Esophagus (tissue), 2 donors: Measurements from ENCODE around the gene ZNF805. TPM values are rescaled to one million over a fixed set of nuclear protein-coding genes. Genes with fewer than 3 reads are reported as not detected.
A peak's percentile ranks its signal among the peaks of the same experiment; 100 is the strongest.
"Not testable (repeated sequence)": the region's sequence is repeated elsewhere in the genome, so short reads cannot be mapped to it uniquely, and the experiment has no call there.

Source experiments
- H3K27ac ChIP-seq, 2 donors: one replicate each; pipeline ENCODE4 v1.5.1; 2013; ENCODE audit warnings: low read depth in 2 of 2, mild to moderate bottlenecking in 2 of 2, inconsistent platforms in 1 of 2, low read length in 1 of 2, moderate library complexity in 1 of 2
- H3K27me3 ChIP-seq, 2 donors: one replicate each; pipeline ENCODE4 v1.6.1; 2013; ENCODE audit warnings: low read length in 2 of 2, control low read depth in 1 of 2, mild to moderate bottlenecking in 1 of 2; ENCODE audit not compliant: insufficient read depth in 2 of 2, control insufficient read depth in 1 of 2
- H3K36me3 ChIP-seq, 2 donors: one replicate each; pipeline ENCODE4 v1.6.1; 2013; ENCODE audit warnings: low read length in 1 of 2; ENCODE audit not compliant: control insufficient read depth in 2 of 2, insufficient read depth in 2 of 2
- H3K4me1 ChIP-seq, 2 donors: one replicate each; pipeline ENCODE4 v1.6.1; 2013; ENCODE audit warnings: low read length in 1 of 2; ENCODE audit not compliant: control insufficient read depth in 2 of 2, insufficient read depth in 2 of 2
- H3K4me3 ChIP-seq, 2 donors: one replicate each; pipeline ENCODE4 v1.5.1; 2013; ENCODE audit warnings: low read length in 2 of 2, mild to moderate bottlenecking in 2 of 2, low read depth in 1 of 2, moderate library complexity in 1 of 2
- H3K9me3 ChIP-seq, 2 donors: one replicate each; pipeline ENCODE4 v1.6.1; 2013; ENCODE audit warnings: mild to moderate bottlenecking in 2 of 2, low read depth in 1 of 2, low read length in 1 of 2, moderate library complexity in 1 of 2; ENCODE audit not compliant: control insufficient read depth in 2 of 2, insufficient read depth in 1 of 2
- WGBS, 2 donors: extraction: QIAGEN DNeasy Blood & Tissue Kit; methylation state at CpG; one replicate each; pipeline ENCODE4 v1.1.7; 2013; 5-methylcytosine and 5-hydroxymethylcytosine counted together
- polyA plus RNA-seq, 2 donors: library from polyadenylated mRNA; stranded (reverse); fragments of 200-250 nt; gene quantifications; one replicate each; pipeline ENCODE4 v1.2.3, GENCODE V29; 2013
- donor health status: healthy with polysubstance abuse.
- donor health status: Bipolar disorder and iron deficiency.

Gene ZNF805
- polyA plus RNA-seq: under 1 TPM; 0.73 to 0.76 TPM

DNA sequence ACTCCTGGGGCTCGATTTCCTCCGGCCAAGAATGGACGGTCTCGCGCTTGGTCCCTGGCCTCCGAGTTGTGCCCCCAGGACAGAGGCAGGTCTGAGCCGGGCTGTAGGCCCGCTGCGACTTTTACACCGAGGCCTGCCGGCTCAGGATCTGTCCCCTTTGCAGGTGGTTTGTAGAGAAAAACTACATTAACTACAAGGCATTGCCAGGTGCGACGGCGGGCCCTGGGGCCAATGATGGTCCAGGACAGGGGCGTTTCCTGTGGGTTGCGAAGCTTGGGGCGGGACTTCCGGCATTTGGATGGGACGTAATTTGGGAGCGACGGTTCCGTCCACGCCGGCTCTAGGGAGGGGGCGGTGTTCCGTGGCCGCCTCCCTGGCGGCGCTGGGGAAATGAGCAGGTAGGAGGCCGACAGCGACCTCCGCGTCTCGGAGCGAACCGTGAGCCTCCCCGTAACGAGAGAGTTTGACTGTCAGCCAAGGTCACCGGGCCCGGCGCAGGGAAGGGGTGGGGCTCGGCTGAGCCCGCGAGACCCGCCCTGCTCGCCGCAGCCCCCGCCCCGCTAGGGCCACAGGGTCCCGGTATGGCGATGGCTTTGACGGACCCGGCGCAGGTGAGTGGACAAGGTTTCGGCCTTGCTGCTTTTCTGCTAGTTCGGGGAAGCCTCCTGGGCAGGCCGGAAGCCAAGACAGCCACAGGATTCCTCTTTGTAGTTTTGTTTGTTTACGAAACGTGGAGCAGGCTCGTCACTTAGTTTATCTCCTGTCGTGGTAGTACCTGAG is at the start of gene ZNF805:
TSS of gene ZNF805 (plus strand) at position 322 of the 780 bp plus-strand sequence. CDS start at position 582, 260 bp downstream.
- 0% methylated on average over 57 to 61 of the region's 61 CpGs for WGBS, 2 donors
- peak within 1 kb of the TSS; percentile 85 to 92 for H3K4me3 ChIP-seq
- H3K9me3 ChIP-seq: no peaks in the 10 kb centered on the region
- H3K27ac ChIP-seq: peak within 1 kb of the TSS; percentile 92 to 97
- H3K36me3 ChIP-seq: peaks cover 7 to 11% of the 10 kb centered on the region in 2 donors
- H3K27me3 ChIP-seq: no peaks in the 10 kb centered on the region
- H3K4me1 ChIP-seq: peaks cover 6% of the 10 kb centered on the region in 2 donors

DNA sequence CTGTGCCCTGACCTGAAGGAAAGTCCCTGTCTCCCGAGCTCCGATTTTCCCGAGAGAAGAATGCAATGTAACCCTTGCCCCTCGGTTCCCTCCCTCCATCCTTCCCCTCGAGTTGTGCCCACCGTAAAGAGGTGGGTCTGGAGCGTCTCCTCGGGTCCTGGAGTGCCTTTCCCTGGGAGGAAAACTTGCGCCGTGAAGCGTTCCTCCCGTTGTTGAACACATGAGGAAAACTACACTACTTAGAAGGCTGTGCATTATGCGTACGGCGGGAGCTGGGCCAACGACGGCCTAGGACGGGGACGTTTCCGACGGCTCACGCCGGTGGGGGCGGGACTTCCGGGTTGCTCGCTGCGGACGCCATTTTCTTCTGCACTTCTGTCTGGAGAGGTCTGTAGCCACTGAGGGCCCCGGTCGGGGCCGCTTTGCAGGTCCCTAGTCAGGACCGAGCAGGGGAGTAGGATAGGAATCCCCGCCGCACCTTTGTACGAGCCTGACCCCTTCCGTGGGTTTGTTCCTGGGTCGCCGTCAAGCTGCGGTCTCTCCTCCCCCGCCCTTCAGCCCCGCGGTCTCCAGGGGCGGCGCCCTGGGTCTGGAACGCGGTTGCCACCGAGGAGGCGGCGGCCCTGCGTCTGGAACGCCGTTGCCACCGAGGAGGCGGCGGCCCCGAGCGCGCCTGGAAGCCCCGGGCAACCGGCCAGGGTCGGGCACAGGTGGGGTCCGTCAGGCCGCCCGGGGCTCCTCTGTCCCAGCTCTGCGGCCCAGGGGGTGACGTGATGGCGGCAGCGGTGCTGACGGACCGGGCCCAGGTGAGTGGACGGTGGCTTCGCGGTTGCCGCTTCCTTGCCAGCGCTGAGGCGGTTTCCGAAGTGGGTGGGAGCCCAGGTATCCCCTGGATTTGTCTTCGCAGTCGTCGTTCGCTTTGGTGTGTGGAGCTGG is 49.0 kb upstream of the ZNF805 start, which contains the start of gene ZNF264:
TSS of gene ZNF264 (plus strand) at position 360 of the 936 bp plus-strand sequence. CDS start at position 774, 414 bp downstream.
- H3K27me3 ChIP-seq: no peaks in the 10 kb centered on the region
- peak within 1 kb of the TSS; percentile 90 to 93 for H3K27ac ChIP-seq
- H3K4me1 ChIP-seq: peaks cover 6 to 11% of the 10 kb centered on the region in 2 donors
- H3K9me3 ChIP-seq: peaks cover 0 to 3% of the 10 kb centered on the region in 2 donors
- 1% methylated on average over 81 of the region's 81 CpGs for WGBS, 2 donors
- peaks cover 7 to 19% of the 10 kb centered on the region in 2 donors for H3K36me3 ChIP-seq
- H3K4me3 ChIP-seq: peak within 1 kb of the TSS; percentile 78 to 97

DNA sequence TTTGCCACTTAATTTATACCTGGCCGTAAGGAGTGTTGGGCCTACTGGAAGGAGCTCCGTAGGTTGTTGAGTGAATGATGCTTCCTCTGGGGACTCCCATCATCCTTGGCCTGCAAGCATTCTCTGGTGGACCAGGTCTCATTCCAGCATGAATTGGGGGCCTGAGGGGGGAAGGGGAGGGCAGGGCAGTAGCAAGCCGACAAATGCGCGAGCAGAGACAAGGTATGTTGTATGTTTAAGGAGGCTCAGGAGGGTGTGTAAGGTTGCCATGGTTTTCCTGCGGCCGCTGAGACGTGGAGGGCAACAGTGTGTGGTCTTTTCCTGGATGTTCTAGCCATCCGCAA is 48.4 kb upstream of the ZNF805 start:
- WGBS, 2 donors: 8 to 10% methylated on average over 9 of the region's 9 CpGs

DNA sequence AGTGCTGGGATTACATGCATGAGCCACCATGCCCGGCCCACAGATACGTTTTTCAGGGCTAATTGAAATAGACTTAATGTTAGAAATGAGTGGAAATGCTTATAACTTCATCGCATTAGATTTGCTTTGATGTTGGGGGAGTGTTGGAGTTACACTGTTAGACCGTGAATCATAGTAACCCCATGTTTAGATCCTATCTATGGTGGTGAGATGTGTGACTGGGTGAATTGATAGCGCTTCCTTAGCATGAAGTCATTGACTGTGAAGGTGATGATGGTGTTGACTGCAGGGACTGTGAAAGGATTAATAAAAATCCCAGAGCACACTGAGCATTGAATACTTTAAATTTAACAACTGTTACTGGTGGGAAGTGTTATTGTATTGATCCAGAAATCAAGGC is 47.4 kb upstream of the ZNF805 start:
- H3K4me1 ChIP-seq: peaks cover 6 to 11% of the 10 kb centered on the region in 2 donors
- peak overlapping the region in 1 of 2 donors; percentile 78 for H3K4me3 ChIP-seq
- H3K27me3 ChIP-seq: no peaks in the 10 kb centered on the region
- WGBS, 2 donors: 81 to 84% methylated on average over 5 of the region's 5 CpGs
- no peak overlapping the region for H3K27ac ChIP-seq
- peaks cover 7 to 24% of the 10 kb centered on the region in 2 donors for H3K36me3 ChIP-seq
- no peaks in the 10 kb centered on the region for H3K9me3 ChIP-seq

More for the DNA sequence above, 48.4 kb upstream of the ZNF805 start:
- H3K27me3 ChIP-seq: no peaks in the 10 kb centered on the region
- H3K4me3 ChIP-seq: peak overlapping the region; percentile 78 to 97
- peaks cover 7 to 21% of the 10 kb centered on the region in 2 donors for H3K36me3 ChIP-seq
- no peaks in the 10 kb centered on the region for H3K9me3 ChIP-seq
- H3K4me1 ChIP-seq: peaks cover 6 to 11% of the 10 kb centered on the region in 2 donors
- peak overlapping the region; percentile 90 to 93 for H3K27ac ChIP-seq

DNA sequence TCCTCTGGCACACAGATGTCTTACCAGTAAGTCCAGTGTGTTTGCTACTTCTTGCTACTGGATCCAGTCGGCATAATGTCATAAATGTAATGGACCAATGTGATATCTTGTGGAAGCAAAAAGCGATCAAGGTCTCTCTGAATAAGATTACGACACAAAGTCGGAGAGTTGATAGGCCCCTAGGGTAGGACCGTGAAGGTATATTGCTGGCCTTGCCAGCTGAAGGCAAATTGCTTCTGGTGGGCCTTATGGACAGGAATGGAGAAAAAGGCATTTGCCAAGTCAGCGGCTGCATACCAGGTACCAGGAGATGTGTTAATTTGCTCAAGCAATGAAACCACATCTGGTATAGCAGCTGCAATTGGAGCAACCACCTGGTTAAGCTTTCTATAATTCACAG is 42.6 kb upstream of the ZNF805 start:
- peaks cover 7 to 24% of the 10 kb centered on the region in 2 donors for H3K36me3 ChIP-seq
- not testable (repeated sequence) for H3K4me3 ChIP-seq, H3K27ac ChIP-seq, H3K9me3 ChIP-seq, H3K4me1 ChIP-seq, H3K27me3 ChIP-seq
- WGBS, 2 donors: 95 to 97% methylated on average over 6 of the region's 6 CpGs

DNA sequence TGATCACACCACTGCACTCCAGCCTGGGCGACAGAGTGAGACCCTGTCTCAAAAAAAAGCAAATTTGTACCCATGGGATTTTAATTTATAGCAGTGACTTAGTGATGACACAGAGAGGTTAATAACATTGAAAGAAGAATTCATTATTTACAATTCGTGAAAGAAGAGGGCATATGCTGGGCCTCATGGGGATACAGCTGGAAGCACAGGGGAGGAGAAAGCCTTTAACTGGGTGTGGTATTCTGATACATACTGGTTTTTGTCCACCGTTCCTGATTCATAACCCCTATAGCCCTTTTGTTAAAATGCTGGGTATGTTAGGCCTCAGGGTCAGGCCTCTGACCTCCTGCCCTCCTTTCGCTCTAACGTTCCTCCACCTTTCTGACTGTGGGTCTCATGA is 38.3 kb upstream of the ZNF805 start:
- Histone ChIP-seq H3K36me3 (peaks cover 16 to 19% of the 10 kb centered on the region in 2 donors), H3K9me3 (peaks cover 0 to 6% of the 10 kb centered on the region in 2 donors)
- WGBS, 2 donors: 88 to 91% methylated on average over 5 of the region's 5 CpGs

DNA sequence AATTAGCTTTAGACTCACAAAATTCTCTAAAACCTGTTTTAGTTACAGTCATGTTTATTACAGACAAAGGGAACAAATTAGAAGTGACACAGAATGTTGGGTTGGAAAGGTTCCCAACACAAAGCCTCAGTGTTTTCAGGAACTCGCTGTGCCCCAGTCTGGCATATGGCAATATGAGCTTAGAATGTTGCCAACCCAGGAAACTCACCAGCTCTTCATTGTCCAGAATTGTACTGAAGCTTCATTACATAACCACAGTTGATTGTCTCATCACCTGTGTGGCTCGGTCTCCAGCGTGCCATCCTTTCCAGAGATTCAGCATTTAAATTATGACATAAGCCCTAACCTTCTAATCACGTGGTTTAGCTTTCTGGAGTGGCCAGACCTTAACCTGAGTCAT is 30.1 kb upstream of the ZNF805 start:
- no peaks in the 10 kb centered on the region for H3K27me3 ChIP-seq
- H3K4me1 ChIP-seq: no peaks in the 10 kb centered on the region
- H3K27ac ChIP-seq: no peak overlapping the region
- peaks cover 34 to 36% of the 10 kb centered on the region in 2 donors for H3K36me3 ChIP-seq
- H3K4me3 ChIP-seq: no peak overlapping the region
- peaks cover 8 to 30% of the 10 kb centered on the region in 2 donors for H3K9me3 ChIP-seq
- 84 to 93% methylated on average over 4 of the region's 4 CpGs for WGBS, 2 donors

More for the DNA sequence above, 38.3 kb upstream of the ZNF805 start:
- Histone ChIP-seq H3K4me1 (peaks cover 0 to 4% of the 10 kb centered on the region in 2 donors), H3K4me3 (no peak overlapping the region), H3K27ac (no peak overlapping the region), H3K27me3 (no peaks in the 10 kb centered on the region)

DNA sequence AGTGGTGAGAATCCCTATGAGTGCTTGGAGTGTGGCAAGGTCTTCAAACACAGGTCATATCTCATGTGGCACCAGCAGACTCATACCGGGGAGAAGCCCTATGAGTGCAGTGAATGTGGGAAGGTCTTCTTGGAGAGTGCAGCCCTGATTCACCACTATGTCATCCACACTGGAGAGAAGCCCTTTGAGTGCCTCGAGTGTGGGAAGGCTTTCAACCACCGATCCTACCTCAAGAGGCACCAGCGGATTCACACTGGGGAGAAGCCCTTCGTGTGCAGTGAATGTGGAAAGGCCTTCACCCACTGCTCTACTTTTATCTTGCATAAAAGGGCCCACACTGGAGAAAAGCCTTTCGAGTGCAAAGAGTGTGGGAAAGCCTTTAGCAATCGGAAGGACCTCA is 28.3 kb upstream of the ZNF805 start:
- 96 to 97% methylated on average over 7 of the region's 7 CpGs for WGBS, 2 donors
- peaks cover 8 to 24% of the 10 kb centered on the region in 2 donors for H3K9me3 ChIP-seq
- H3K4me1 ChIP-seq: no peaks in the 10 kb centered on the region

DNA sequence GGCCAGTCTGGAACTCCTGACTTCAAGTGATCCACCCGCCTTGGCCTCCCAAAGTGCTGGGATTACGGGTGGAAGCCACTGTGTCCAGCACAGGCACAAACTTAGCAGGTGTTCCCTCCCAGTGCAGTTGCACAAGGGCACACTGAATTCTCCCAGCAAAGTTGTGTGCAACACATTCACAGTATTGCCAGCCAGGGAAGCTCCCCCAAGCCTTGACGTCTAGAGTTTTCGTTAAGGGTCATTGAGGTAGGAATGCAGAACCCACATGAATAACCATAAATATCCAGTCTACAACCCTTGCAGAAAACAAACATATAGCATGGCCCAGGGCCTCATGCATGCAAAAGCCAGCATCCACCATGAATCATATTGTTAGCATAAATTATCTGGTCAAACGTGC is 12.9 kb upstream of the ZNF805 start:
- Histone ChIP-seq H3K9me3 (no peaks in the 10 kb centered on the region), H3K4me3 (no peak overlapping the region), H3K4me1 (no peaks in the 10 kb centered on the region), H3K27me3 (no peaks in the 10 kb centered on the region), H3K27ac (no peak overlapping the region), H3K36me3 (no peaks in the 10 kb centered on the region)
- WGBS, 2 donors: 81 to 85% methylated on average over 5 of the region's 5 CpGs

More for the DNA sequence above, 28.3 kb upstream of the ZNF805 start:
- Histone ChIP-seq H3K36me3 (peaks cover 27 to 29% of the 10 kb centered on the region in 2 donors), H3K27ac (no peak overlapping the region), H3K4me3 (no peak overlapping the region), H3K27me3 (no peaks in the 10 kb centered on the region)
